Right atrium auricular region (tissue), 2 donors: ENCODE results near the gene CYP1B1. TPM values are rescaled to one million over a fixed set of nuclear protein-coding genes. Genes with fewer than 3 reads are reported as not detected.

Experiments used
- DNase-seq: peaks from one replicate; pipeline ENCODE4 v3.0.0-alpha.2; 2019; ENCODE audit warnings: low spot score
- H3K27ac ChIP-seq, 2 donors: fragments of 200-600 bp; sonication (generic); 1 replicate in 1 of 2; 2 replicates in 1 of 2; pipeline ENCODE4 v1.5.1; 2016 to 2019
- H3K27me3 ChIP-seq, 2 donors: fragments of 200-600 bp; sonication (generic); one replicate each; pipeline versions ENCODE4 v1.5.1 to v1.6.0; 2017 to 2019
- H3K36me3 ChIP-seq: fragments of 200-600 bp; sonication (generic); one replicate; pipeline ENCODE4 v1.5.1; 2016
- H3K4me1 ChIP-seq, 2 donors: fragments of 200-600 bp; sonication (generic); one replicate each; pipeline versions ENCODE4 v1.5.1 to v1.6.0; 2017 to 2019
- H3K4me3 ChIP-seq, 2 donors: fragments of 200-600 bp; sonication (generic); 1 replicate in 1 of 2; 2 replicates in 1 of 2; pipeline ENCODE4 v1.5.1; 2017 to 2019; ENCODE audit warnings: mild to moderate bottlenecking in 1 of 2, moderate library complexity in 1 of 2
- H3K9me3 ChIP-seq, 2 donors: fragments of 200-600 bp; sonication (generic); one replicate each; pipeline ENCODE4 v1.5.1; 2019
- total RNA-seq, 2 donors: library from RNA; depleted of rRNA; stranded (reverse); fragments of >200 nt; gene quantifications; one replicate each; pipeline ENCODE4 v1.1.0, GENCODE V29; 2016
- TF ChIP-seq, protein P1 (sequence below), 2 donors: fragments of 200-600 bp; sonication (generic); IDR thresholded peaks; one replicate each; pipeline ENCODE4 v1.5.1; 2019; ENCODE audit warnings: antibody characterized with exemption in 2 of 2

The CYP1B1 gene
- total RNA-seq, 2 donors from 2014 or later = 25.1 to 92.6 TPM

DNA sequence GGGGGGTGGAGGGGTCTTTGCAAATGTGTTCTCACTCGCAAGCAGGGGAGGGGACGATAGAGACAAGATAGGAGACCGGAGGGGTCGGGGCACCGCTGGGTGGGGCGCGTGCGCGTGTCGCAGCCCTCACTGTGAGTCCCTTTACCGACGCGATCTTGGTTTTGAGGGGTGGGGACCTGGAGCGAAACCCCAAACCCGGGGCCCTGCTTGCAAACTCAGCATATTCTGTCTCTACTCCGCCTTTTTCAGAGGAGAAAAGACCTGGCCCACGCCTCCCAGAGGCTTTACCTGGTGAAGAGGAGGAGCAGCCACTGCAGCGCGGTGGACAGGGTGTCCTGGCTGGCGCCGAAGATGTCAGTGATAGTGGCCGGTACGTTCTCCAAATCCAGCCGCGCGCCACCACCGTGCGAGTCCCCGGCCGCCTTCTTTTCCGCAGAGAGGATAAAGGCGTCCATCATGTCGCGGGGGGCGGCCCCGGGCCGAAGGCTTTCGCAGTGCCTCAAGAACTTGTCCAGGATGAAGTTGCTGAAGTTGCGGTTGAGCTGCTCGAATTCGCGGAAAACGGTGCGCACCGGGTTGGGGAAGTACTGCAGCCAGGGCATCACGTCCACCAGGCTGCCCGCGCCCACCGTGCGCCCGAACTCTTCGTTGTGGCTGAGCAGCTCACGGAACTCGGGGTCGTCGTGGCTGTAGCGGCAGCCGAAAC is 1.7 kb downstream of the CYP1B1 start:
- peak overlapping the region; percentile 46 to 62 for H3K4me3 ChIP-seq
- peaks cover 8% of the 10 kb centered on the region for H3K36me3 ChIP-seq
- H3K27ac ChIP-seq = peak overlapping the region; percentile 86 to 91
- H3K27me3 ChIP-seq = no peaks in the 10 kb centered on the region
- TF ChIP-seq, protein P1, sequence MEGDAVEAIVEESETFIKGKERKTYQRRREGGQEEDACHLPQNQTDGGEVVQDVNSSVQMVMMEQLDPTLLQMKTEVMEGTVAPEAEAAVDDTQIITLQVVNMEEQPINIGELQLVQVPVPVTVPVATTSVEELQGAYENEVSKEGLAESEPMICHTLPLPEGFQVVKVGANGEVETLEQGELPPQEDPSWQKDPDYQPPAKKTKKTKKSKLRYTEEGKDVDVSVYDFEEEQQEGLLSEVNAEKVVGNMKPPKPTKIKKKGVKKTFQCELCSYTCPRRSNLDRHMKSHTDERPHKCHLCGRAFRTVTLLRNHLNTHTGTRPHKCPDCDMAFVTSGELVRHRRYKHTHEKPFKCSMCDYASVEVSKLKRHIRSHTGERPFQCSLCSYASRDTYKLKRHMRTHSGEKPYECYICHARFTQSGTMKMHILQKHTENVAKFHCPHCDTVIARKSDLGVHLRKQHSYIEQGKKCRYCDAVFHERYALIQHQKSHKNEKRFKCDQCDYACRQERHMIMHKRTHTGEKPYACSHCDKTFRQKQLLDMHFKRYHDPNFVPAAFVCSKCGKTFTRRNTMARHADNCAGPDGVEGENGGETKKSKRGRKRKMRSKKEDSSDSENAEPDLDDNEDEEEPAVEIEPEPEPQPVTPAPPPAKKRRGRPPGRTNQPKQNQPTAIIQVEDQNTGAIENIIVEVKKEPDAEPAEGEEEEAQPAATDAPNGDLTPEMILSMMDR (IDR thresholded peaks at IDR 0.05) = no peak
- H3K9me3 ChIP-seq = no peaks in the 10 kb centered on the region
- peaks cover 0 to 37% of the 10 kb centered on the region in 2 donors for H3K4me1 ChIP-seq
- DNase-seq = no peak

GRCh38 chr2:38073211-38074057 is 2.5 kb downstream of the CYP1B1 start:
- DNase-seq = no peak
- no peaks in the 10 kb centered on the region for H3K9me3 ChIP-seq
- TF ChIP-seq, protein P1 (IDR thresholded peaks at IDR 0.05) = no peak
- peaks cover 0 to 37% of the 10 kb centered on the region in 2 donors for H3K4me1 ChIP-seq
- peak overlapping the region; percentile 46 to 62 for H3K4me3 ChIP-seq
- no peaks in the 10 kb centered on the region for H3K27me3 ChIP-seq
- H3K27ac ChIP-seq = peak overlapping the region; percentile 86 to 91
- peaks cover 8% of the 10 kb centered on the region for H3K36me3 ChIP-seq

DNA sequence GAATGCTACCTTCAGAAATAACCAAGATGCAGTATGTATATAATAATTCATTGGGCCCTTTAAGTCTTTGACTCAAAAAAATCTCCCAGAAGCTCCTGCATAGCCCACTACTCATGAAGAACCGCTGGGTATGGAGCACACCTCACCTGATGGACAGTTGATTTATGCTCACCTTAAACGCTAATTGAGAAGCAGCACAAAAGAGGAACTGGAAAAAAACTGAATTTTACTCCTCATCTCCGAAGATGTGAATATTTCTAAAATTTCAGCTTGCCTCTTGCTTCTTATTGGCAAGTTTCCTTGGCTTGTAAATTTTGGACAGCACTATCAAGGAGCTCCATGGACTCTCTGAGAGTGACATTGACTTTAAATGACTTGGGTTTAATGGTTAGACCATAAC is 5.5 kb downstream of the CYP1B1 start:
- H3K9me3 ChIP-seq = no peaks in the 10 kb centered on the region
- no peaks in the 10 kb centered on the region for H3K27me3 ChIP-seq
- H3K4me1 ChIP-seq = peaks cover 0 to 14% of the 10 kb centered on the region in 2 donors
- DNase-seq = no peak
- H3K27ac ChIP-seq = peak overlapping the region in 1 of 2 donors; percentile 6
- no peak overlapping the region for H3K4me3 ChIP-seq
- TF ChIP-seq, protein P1 (IDR thresholded peaks at IDR 0.05) = no peak
- H3K36me3 ChIP-seq = peaks cover 8% of the 10 kb centered on the region

- H3K4me1 ChIP-seq = no peaks in the 10 kb centered on the region
- H3K27me3 ChIP-seq = no peaks in the 10 kb centered on the region
- H3K36me3 ChIP-seq = peaks cover 8% of the 10 kb centered on the region
- no peaks in the 10 kb centered on the region for H3K9me3 ChIP-seq
- H3K4me3 ChIP-seq = no peak overlapping the region
- TF ChIP-seq, protein P1 (IDR thresholded peaks at IDR 0.05) = no peak
- H3K27ac ChIP-seq = no peak overlapping the region
- DNase-seq = no peak
These were observed 7.7 kb downstream of the CYP1B1 start for GRCh38 chr2:38068234-38068633.

GRCh38 chr2:38066421-38067115 is 9.4 kb downstream of the CYP1B1 start:
- Histone ChIP-seq H3K27ac (no peak overlapping the region), H3K4me1 (no peaks in the 10 kb centered on the region), H3K27me3 (no peaks in the 10 kb centered on the region), H3K36me3 (peaks cover 8% of the 10 kb centered on the region), H3K9me3 (no peaks in the 10 kb centered on the region), H3K4me3 (no peak overlapping the region)
- TF ChIP-seq, protein P1 (IDR thresholded peaks at IDR 0.05) = no peak
- no peak for DNase-seq
